Measurements from ENCODE around the gene MGST3.
"Not testable (repeated sequence)": the region's sequence is repeated elsewhere in the genome, so short reads cannot be mapped to it uniquely, and the experiment has no call there.

MGST3 gene

DNA sequence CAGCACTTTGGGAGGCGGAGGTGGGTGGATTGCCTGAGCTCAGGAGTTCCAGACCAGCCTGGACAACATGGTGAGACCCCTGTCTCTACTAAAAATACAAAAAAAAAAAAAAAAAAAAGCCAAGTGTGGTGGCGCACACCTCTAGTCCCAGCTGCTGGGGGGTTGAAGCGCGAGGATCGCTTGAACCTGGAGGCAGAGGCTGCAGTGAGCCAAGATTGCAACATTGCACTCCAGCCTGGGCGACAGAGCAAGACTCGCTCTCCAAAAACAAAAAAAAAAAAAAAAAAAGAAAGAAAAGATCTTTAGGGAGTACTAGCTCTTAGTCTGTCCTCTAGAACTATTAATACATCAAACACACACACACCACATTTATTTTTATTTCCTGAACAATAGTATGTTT lies 70.9 kb downstream of the MGST3 start:
- DNase-seq = not testable (repeated sequence)

DNA sequence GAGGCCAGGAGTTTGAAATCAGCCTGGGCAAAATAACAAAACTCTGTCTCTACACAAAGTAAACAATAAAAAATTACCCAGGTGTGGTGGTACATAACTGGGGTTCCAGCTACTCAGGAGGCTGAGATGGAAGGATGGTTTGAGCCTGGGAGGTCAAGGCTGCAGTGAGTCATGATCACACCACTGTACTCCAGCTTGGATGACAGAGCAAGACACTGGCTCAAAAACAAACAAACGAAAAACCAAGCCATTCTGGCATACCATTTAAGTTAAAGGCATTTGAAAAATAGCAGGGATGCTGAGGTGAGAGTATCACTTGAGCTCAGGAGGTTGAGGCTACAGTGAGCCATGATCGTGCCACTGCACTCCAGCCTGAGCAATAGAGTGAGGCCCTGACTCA lies 72.6 kb downstream of the MGST3 start:
- no peak for DNase-seq
